ENCODE data around the gene OR5A2. TPM values are rescaled to one million over a fixed set of nuclear protein-coding genes. Genes with fewer than 3 reads are reported as not detected.
"Not testable (repeated sequence)": the region's sequence is repeated elsewhere in the genome, so short reads cannot be mapped to it uniquely, and the experiment has no call there.

The OR5A2 gene
- total and polyA plus RNA-seq, 12 donors = not detected

DNA sequence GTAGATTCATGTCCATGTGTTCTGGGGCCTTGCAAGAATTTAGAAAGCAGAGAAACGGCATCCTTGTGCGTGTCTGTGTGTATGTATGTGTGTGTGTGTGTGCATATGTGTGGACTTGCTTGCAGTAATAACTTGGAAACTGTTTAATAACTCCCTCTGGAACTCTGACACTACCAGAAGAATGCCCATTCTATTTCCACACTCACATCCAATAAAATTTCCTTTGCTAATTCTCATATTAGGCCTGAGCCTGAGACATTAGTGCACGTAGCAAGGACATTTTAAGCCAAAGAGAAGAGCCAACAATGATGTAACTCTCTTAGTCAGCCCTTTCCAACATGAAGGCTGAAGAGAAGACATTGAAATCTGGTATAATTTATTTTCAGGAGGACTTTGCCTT lies 33.7 kb upstream of the OR5A2 start:
- no peak for DNase-seq
- TF ChIP-seq, protein P1, sequence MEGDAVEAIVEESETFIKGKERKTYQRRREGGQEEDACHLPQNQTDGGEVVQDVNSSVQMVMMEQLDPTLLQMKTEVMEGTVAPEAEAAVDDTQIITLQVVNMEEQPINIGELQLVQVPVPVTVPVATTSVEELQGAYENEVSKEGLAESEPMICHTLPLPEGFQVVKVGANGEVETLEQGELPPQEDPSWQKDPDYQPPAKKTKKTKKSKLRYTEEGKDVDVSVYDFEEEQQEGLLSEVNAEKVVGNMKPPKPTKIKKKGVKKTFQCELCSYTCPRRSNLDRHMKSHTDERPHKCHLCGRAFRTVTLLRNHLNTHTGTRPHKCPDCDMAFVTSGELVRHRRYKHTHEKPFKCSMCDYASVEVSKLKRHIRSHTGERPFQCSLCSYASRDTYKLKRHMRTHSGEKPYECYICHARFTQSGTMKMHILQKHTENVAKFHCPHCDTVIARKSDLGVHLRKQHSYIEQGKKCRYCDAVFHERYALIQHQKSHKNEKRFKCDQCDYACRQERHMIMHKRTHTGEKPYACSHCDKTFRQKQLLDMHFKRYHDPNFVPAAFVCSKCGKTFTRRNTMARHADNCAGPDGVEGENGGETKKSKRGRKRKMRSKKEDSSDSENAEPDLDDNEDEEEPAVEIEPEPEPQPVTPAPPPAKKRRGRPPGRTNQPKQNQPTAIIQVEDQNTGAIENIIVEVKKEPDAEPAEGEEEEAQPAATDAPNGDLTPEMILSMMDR (IDR thresholded peaks at IDR 0.05) = no peak
- H3K36me3 ChIP-seq = no peaks in the 10 kb centered on the region
- H3K4me3 ChIP-seq = no peak overlapping the region
- H3K9me3 ChIP-seq = peaks cover 0 to 2% (median 0%) of the 10 kb centered on the region in 11 donors
- WGBS, 2 donors = 55 to 84% methylated on average over 3 of the region's 3 CpGs
- H3K27ac ChIP-seq = no peak overlapping the region
- ATAC-seq = no peak
- intact Hi-C loops (cut with DNase I) = no loop called here
- H3K4me1 ChIP-seq = no peaks in the 10 kb centered on the region
- peaks cover 0 to 5% (median 0%) of the 10 kb centered on the region in 7 donors for H3K27me3 ChIP-seq

DNA sequence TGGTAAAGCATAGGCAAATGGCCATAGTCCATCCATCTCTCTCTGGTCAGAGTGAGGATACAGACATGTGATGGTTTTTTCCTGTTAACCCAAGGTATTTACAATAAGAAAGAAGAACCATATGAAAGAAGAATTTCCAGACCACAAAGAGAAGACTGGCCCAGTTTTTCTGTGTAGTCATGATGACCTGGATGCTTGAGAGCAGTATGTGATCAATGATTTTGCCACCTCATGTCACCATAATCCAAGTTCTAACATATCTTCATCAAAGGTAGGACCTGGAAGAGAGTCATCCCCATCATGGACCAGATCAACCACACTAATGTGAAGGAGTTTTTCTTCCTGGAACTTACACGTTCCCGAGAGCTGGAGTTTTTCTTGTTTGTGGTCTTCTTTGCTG lies 30.4 kb upstream of the OR5A2 start, which contains the start of gene OR4D6:
TSS of gene OR4D6 (plus strand) at position 301 of the 400 bp plus-strand sequence. CDS start at position 301, 0 bp downstream.
- WGBS, 2 donors = 85 to 88% methylated on average over 2 of the region's 2 CpGs
- H3K4me3 ChIP-seq = no peak within 1 kb of the TSS
- H3K9me3 ChIP-seq = no peaks in the 10 kb centered on the region
- TF ChIP-seq, protein P1 (IDR thresholded peaks at IDR 0.05) = no peak
- DNase-seq (no peak), ATAC-seq (no peak)
- no peaks in the 10 kb centered on the region for H3K4me1 ChIP-seq
- H3K27me3 ChIP-seq = peaks cover 0 to 5% (median 0%) of the 10 kb centered on the region in 7 donors
- no peak within 1 kb of the TSS for H3K27ac ChIP-seq
- intact Hi-C loops (cut with DNase I) = no loop called here
- no peaks in the 10 kb centered on the region for H3K36me3 ChIP-seq

DNA sequence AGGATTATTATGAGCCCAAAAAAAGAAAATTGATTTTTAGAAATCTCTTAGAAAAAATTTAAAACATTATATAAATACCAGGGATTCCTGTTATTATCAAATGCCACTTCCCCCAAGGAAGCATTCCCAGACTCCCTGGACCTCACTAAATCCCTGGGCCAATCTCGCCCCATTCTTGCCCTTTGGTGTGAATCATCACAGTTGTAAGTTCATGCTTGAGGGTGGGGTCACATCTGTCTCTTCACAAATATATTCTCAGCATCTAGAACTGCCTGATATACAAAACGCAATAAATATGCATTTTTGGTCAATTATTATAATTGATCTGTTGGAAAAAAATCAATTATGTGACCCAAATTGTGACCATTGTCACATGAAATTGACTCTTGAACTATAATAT lies 22.3 kb upstream of the OR5A2 start:
- Histone ChIP-seq H3K4me3 (no peak overlapping the region), H3K27ac (no peak overlapping the region), H3K4me1 (no peaks in the 10 kb centered on the region), H3K27me3 (no peaks in the 10 kb centered on the region), H3K9me3 (peaks cover 0 to 24% (median 6%) of the 10 kb centered on the region in 11 donors), H3K36me3 (no peaks in the 10 kb centered on the region)
- WGBS, 2 donors = 66 to 71% methylated on average over 2 of the region's 2 CpGs
- TF ChIP-seq, protein P1 (IDR thresholded peaks at IDR 0.05) = no peak
- DNase-seq (no peak), ATAC-seq (no peak)
- intact Hi-C loops (cut with DNase I) = no loop called here

DNA sequence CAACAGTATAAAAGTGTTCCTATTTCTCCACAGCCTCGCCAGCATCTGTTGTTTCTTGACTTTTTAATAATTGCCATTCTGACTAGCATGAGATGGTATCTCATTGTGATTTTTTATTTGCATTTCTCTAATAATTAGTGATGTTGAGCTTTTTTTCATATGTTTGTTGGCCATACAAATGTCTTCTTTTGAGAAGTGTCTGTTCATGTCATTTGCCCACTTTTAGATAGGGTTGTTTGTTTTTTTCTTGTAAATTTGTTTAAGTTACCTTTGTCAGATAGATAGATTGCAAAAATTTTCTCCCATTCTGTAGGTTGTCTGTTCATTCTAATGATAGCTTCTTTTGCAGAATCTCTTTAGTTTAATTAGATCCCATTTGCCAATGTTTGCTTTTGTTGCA lies 19.4 kb upstream of the OR5A2 start:
- peaks cover 0 to 24% (median 6%) of the 10 kb centered on the region in 11 donors for H3K9me3 ChIP-seq
- H3K27ac ChIP-seq; H3K4me3 ChIP-seq; ATAC-seq; H3K4me1 ChIP-seq; intact Hi-C loops (cut with DNase I); DNase-seq; H3K36me3 ChIP-seq; H3K27me3 ChIP-seq: not testable (repeated sequence)
- WGBS, 2 donors = 74% methylated on average over 1 of the region's 1 CpG

DNA sequence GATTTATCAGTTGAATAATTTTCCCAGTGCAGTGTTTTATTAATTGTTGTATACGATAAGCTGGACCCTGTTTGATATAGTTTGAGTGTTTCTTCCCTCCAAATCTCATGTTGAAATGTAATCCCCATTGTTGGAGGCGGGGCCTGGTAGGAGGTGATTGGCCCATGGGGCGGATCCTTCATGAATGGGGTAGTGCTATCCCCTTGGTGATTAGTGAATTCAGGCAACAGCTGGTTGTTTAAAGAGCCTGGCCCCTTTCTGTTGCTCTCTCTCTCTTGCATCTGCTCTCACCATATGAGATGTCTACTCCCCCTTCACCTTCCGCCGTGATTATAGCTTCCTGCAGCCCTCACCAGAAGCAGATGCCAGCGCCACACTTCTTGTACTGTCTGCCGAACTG lies 11.6 kb upstream of the OR5A2 start:
- WGBS, 2 donors = 84% methylated on average over 7 of the region's 7 CpGs
- no peaks in the 10 kb centered on the region for H3K36me3 ChIP-seq
- H3K4me3 ChIP-seq = no peak overlapping the region
- DNase-seq (no peak), ATAC-seq (no peak)
- TF ChIP-seq, protein P1 (IDR thresholded peaks at IDR 0.05) = no peak
- intact Hi-C loops (cut with DNase I) = no loop called here
- no peaks in the 10 kb centered on the region for H3K9me3 ChIP-seq
- no peak overlapping the region for H3K27ac ChIP-seq
- H3K27me3 ChIP-seq = peaks cover 0 to 6% (median 0%) of the 10 kb centered on the region in 7 donors
- H3K4me1 ChIP-seq = no peaks in the 10 kb centered on the region
